Mesenchymal stem cell (in vitro differentiated cells and primary cell): Measurements from ENCODE around the gene SPOCK2.

Source experiments
- DNase-seq: peaks from one replicate; pipeline ENCODE4 v3.0.0-alpha.2; 2013
- H2AFZ ChIP-seq: one replicate; pipeline ENCODE4 v1.6.1; 2013; ENCODE audit warnings: low read depth, mild to moderate bottlenecking, control low read depth, inconsistent platforms, low read length, moderate library complexity
- H2AK5ac ChIP-seq: 2 replicates; pipeline ENCODE4 v1.6.1; 2013; ENCODE audit warnings: low read length, moderate library complexity, mild to moderate bottlenecking, inconsistent platforms; ENCODE audit not compliant: severe bottlenecking
- H2BK120ac ChIP-seq: one replicate; pipeline ENCODE4 v1.6.1; 2013; ENCODE audit warnings: low read depth, mild to moderate bottlenecking, inconsistent platforms, low read length, moderate library complexity
- H2BK12ac ChIP-seq, 2 experiments: one replicate each; pipeline ENCODE4 v1.6.1; 2013; ENCODE audit warnings: inconsistent platforms in 2 of 2, low read length in 2 of 2, mild to moderate bottlenecking in 2 of 2, moderate library complexity in 2 of 2, control low read depth in 1 of 2
- H2BK15ac ChIP-seq: one replicate; pipeline ENCODE4 v1.6.1; 2013; ENCODE audit warnings: mild to moderate bottlenecking, low read depth, inconsistent platforms; ENCODE audit not compliant: poor library complexity, severe bottlenecking
- H2BK5ac ChIP-seq: 2 replicates; pipeline ENCODE4 v1.6.1; 2013; ENCODE audit warnings: low read depth, mild to moderate bottlenecking, low read length, control low read depth, inconsistent platforms; ENCODE audit not compliant: poor library complexity, severe bottlenecking
- H3K14ac ChIP-seq, 2 experiments: one replicate each; pipeline ENCODE4 v1.6.1; 2013; ENCODE audit warnings: inconsistent platforms in 2 of 2, low read length in 2 of 2, control low read depth in 1 of 2, mild to moderate bottlenecking in 1 of 2, moderate library complexity in 1 of 2
- H3K18ac ChIP-seq, 2 experiments: one replicate each; pipeline ENCODE4 v1.6.1; 2013; ENCODE audit warnings: inconsistent platforms in 2 of 2, low read length in 2 of 2, control low read depth in 1 of 2, low read depth in 1 of 2, mild to moderate bottlenecking in 1 of 2
- H3K23ac ChIP-seq, 2 experiments: one replicate each; pipeline ENCODE4 v1.6.1; 2013; ENCODE audit warnings: inconsistent platforms in 2 of 2, low read length in 2 of 2, mild to moderate bottlenecking in 2 of 2, moderate library complexity in 2 of 2, control low read depth in 1 of 2
- H3K27ac ChIP-seq: 2 replicates; pipeline ENCODE4 v1.5.1; 2013; ENCODE audit warnings: mild to moderate bottlenecking, moderate library complexity, low read length, control low read depth, inconsistent platforms; ENCODE audit not compliant: poor library complexity, severe bottlenecking
- H3K27me3 ChIP-seq, 2 experiments: 2 replicates each; pipeline versions ENCODE4 v1.6.1 to v1.7.0; 2013; ENCODE audit warnings: low read length in 2 of 2, mild to moderate bottlenecking in 2 of 2, moderate library complexity in 2 of 2, control low read depth in 1 of 2, inconsistent platforms in 1 of 2; ENCODE audit not compliant: control insufficient read depth in 1 of 2, insufficient read depth in 1 of 2
- H3K36me3 ChIP-seq, 2 experiments: 2 replicates each; pipeline versions ENCODE4 v1.6.1 to v1.7.0; 2013; ENCODE audit warnings: low read length in 2 of 2, control low read depth in 1 of 2, inconsistent platforms in 1 of 2, low read depth in 1 of 2, mild to moderate bottlenecking in 1 of 2; ENCODE audit not compliant: insufficient read depth in 2 of 2, control insufficient read depth in 1 of 2
- H3K4ac ChIP-seq, 2 experiments: one replicate each; pipeline ENCODE4 v1.6.1; 2013; ENCODE audit warnings: inconsistent platforms in 2 of 2, low read length in 2 of 2, mild to moderate bottlenecking in 2 of 2, moderate library complexity in 2 of 2, control low read depth in 1 of 2, low read depth in 1 of 2
- H3K4me1 ChIP-seq: 2 replicates; pipeline ENCODE4 v1.6.1; 2013; ENCODE audit warnings: low read depth, low read length, control low read depth; ENCODE audit not compliant: control insufficient read depth, insufficient read depth
- H3K4me2 ChIP-seq: 2 replicates; pipeline ENCODE4 v1.6.1; 2013; ENCODE audit warnings: low read length, mild to moderate bottlenecking, inconsistent platforms; ENCODE audit not compliant: poor library complexity, severe bottlenecking
- H3K4me3 ChIP-seq, 2 experiments: 2 replicates each; pipeline versions ENCODE4 v1.5.1 to v1.7.0; 2013; ENCODE audit warnings: low read length in 2 of 2, mild to moderate bottlenecking in 2 of 2, control low read depth in 1 of 2, low read depth in 1 of 2; ENCODE audit not compliant: insufficient read depth in 1 of 2
- H3K79me1 ChIP-seq: replicated peaks from 2 replicates; pipeline ENCODE4 v1.6.1; 2013; ENCODE audit warnings: mild to moderate bottlenecking, control low read depth, low read length, inconsistent platforms; ENCODE audit not compliant: poor library complexity, severe bottlenecking
- H3K9ac ChIP-seq: 2 replicates; pipeline ENCODE4 v1.7.0; 2013; ENCODE audit warnings: mild to moderate bottlenecking, low read length, moderate library complexity
- H3K9me3 ChIP-seq: 2 replicates; pipeline ENCODE4 v1.7.0; 2013; ENCODE audit warnings: mild to moderate bottlenecking, low read length; ENCODE audit not compliant: control insufficient read depth
- H4K8ac ChIP-seq: one replicate; pipeline ENCODE4 v1.6.1; 2013; ENCODE audit warnings: inconsistent platforms, mild to moderate bottlenecking, low read length, moderate library complexity
- H4K91ac ChIP-seq: one replicate; pipeline ENCODE4 v1.6.1; 2013; ENCODE audit warnings: mild to moderate bottlenecking, low read length, inconsistent platforms
- WGBS: methylation state at CpG from one replicate; pipeline ENCODE4 v1.1.7; 2013; ENCODE audit warnings: mixed read lengths; 5-methylcytosine and 5-hydroxymethylcytosine counted together

The SPOCK2 gene

GRCh38 chr10:72015841-72016240, 72.5 kb downstream of the SPOCK2 start:
- no peak overlapping the region for H4K8ac ChIP-seq
- peak overlapping the region in 1 of 2 experiments; percentile 28 for H3K18ac ChIP-seq
- WGBS, result 87% methylated on average over 8 of the region's 8 CpGs
- no peak overlapping the region for H3K27ac ChIP-seq
- H2BK15ac ChIP-seq, result no peak overlapping the region
- no peak overlapping the region for H3K4me3 ChIP-seq
- no peak overlapping the region for H3K4me2 ChIP-seq
- H2BK120ac ChIP-seq, result no peak overlapping the region
- DNase-seq, result no peak
- H3K79me1 ChIP-seq, result no peaks in the 10 kb centered on the region
- no peak overlapping the region for H2BK5ac ChIP-seq
- no peak overlapping the region for H3K14ac ChIP-seq
- H3K27me3 ChIP-seq, result peaks cover 0 to 7% of the 10 kb centered on the region in 2 experiments
- H2BK12ac ChIP-seq, result peak overlapping the region in 1 of 2 experiments; percentile 10
- H2AK5ac ChIP-seq, result no peak overlapping the region
- peaks cover 5% of the 10 kb centered on the region for H3K4me1 ChIP-seq
- H3K36me3 ChIP-seq, result peaks cover 13 to 20% of the 10 kb centered on the region in 2 experiments
- no peaks in the 10 kb centered on the region for H3K9me3 ChIP-seq
- H3K4ac ChIP-seq, result no peak overlapping the region
- H3K9ac ChIP-seq, result no peak overlapping the region
- H2AFZ ChIP-seq, result no peak overlapping the region
- no peak overlapping the region for H3K23ac ChIP-seq
- no peak overlapping the region for H4K91ac ChIP-seq

- Histone ChIP-seq H3K4me1 (peaks cover 8% of the 10 kb centered on the region), H4K91ac (no peak overlapping the region), H3K14ac (no peak overlapping the region), H3K4me3 (no peak overlapping the region), H3K18ac (no peak overlapping the region), H2BK120ac (no peak overlapping the region), H2BK15ac (no peak overlapping the region), H2AFZ (no peak overlapping the region), H3K36me3 (peaks cover 13 to 20% of the 10 kb centered on the region in 2 experiments), H3K4me2 (no peak overlapping the region), H3K27me3 (peaks cover 0 to 7% of the 10 kb centered on the region in 2 experiments), H3K23ac (no peak overlapping the region), H2BK5ac (no peak overlapping the region), H3K9me3 (no peaks in the 10 kb centered on the region), H3K9ac (no peak overlapping the region), H2BK12ac (peak overlapping the region in 1 of 2 experiments; percentile 37), H3K27ac (no peak overlapping the region), H2AK5ac (no peak overlapping the region), H3K4ac (no peak overlapping the region), H4K8ac (no peak overlapping the region), H3K79me1 (peaks cover 4% of the 10 kb centered on the region)
- no peak for DNase-seq
- 91% methylated on average over 9 of the region's 10 CpGs for WGBS
These were observed 73.4 kb downstream of the SPOCK2 start for GRCh38 chr10:72014785-72015480.

- no peak overlapping the region for H2BK5ac ChIP-seq
- H2BK120ac ChIP-seq, result no peak overlapping the region
- H3K4me3 ChIP-seq, result no peak overlapping the region
- no peak for DNase-seq
- H3K27ac ChIP-seq, result no peak overlapping the region
- H4K8ac ChIP-seq, result peak overlapping the region; percentile 48
- no peak overlapping the region for H3K9ac ChIP-seq
- H3K14ac ChIP-seq, result peak overlapping the region in 1 of 2 experiments; percentile 27
- H2AK5ac ChIP-seq, result no peak overlapping the region
- no peak overlapping the region for H4K91ac ChIP-seq
- H3K23ac ChIP-seq, result no peak overlapping the region
- no peak overlapping the region for H3K4me2 ChIP-seq
- no peak overlapping the region for H3K4ac ChIP-seq
- H2AFZ ChIP-seq, result no peak overlapping the region
- H3K79me1 ChIP-seq, result peaks cover 4% of the 10 kb centered on the region
- no peak overlapping the region for H2BK15ac ChIP-seq
- H3K27me3 ChIP-seq, result peaks cover 0 to 7% of the 10 kb centered on the region in 2 experiments
- H3K18ac ChIP-seq, result no peak overlapping the region
- 57% methylated on average over 1 of the region's 2 CpGs for WGBS
- peaks cover 13 to 20% of the 10 kb centered on the region in 2 experiments for H3K36me3 ChIP-seq
- H3K4me1 ChIP-seq, result peaks cover 15% of the 10 kb centered on the region
- H3K9me3 ChIP-seq, result no peaks in the 10 kb centered on the region
- H2BK12ac ChIP-seq, result no peak overlapping the region
These were observed 74.2 kb downstream of the SPOCK2 start for GRCh38 chr10:72014197-72014596.

- no peak overlapping the region for H3K4me2 ChIP-seq
- H2BK15ac ChIP-seq, result no peak overlapping the region
- peak overlapping the region in 1 of 2 experiments; percentile 19 for H3K14ac ChIP-seq
- H3K4me3 ChIP-seq, result no peak overlapping the region
- H3K27me3 ChIP-seq, result peaks cover 0 to 7% of the 10 kb centered on the region in 2 experiments
- peak overlapping the region in 1 of 2 experiments; percentile 75 for H2BK12ac ChIP-seq
- no peak overlapping the region for H2BK120ac ChIP-seq
- peak overlapping the region in 1 of 2 experiments; percentile 46 for H3K4ac ChIP-seq
- WGBS, result 93% methylated on average over 13 of the region's 13 CpGs
- H3K79me1 ChIP-seq, result peaks cover 6% of the 10 kb centered on the region
- peak overlapping the region; percentile 78 for H4K91ac ChIP-seq
- no peak overlapping the region for H2AFZ ChIP-seq
- no peak overlapping the region for H3K27ac ChIP-seq
- no peak overlapping the region for H2BK5ac ChIP-seq
- no peak overlapping the region for H4K8ac ChIP-seq
- peaks cover 16 to 26% of the 10 kb centered on the region in 2 experiments for H3K36me3 ChIP-seq
- peaks cover 23% of the 10 kb centered on the region for H3K4me1 ChIP-seq
- H3K18ac ChIP-seq, result no peak overlapping the region
- H3K9me3 ChIP-seq, result no peaks in the 10 kb centered on the region
- H2AK5ac ChIP-seq, result no peak overlapping the region
- H3K23ac ChIP-seq, result no peak overlapping the region
- no peak for DNase-seq
- no peak overlapping the region for H3K9ac ChIP-seq
These were observed 75.0 kb downstream of the SPOCK2 start for GRCh38 chr10:72013202-72013945.
